GM12892 (cell line): ENCODE results near the gene GNGT2.

Experiments
- POLR2A ChIP-seq: IDR thresholded peaks from 2 replicates; pipeline ENCODE4 v1.6.1; 2011; ENCODE audit warnings: low read depth, low read length, control low read depth
- POLR2AphosphoS5 ChIP-seq: IDR thresholded peaks from 2 replicates; pipeline ENCODE4 v1.6.1; 2011; ENCODE audit warnings: low read depth, low read length, control low read depth
- TAF1 ChIP-seq: IDR thresholded peaks from 2 replicates; pipeline ENCODE4 v1.6.1; 2011; ENCODE audit warnings: low read depth, mild to moderate bottlenecking, control low read depth, low read length, borderline replicate concordance

GRCh38 chr17:49214676-49215360 lies 4.4 kb upstream of the GNGT2 start:
- TF ChIP-seq POLR2AphosphoS5 (no peak), POLR2A (no peak), TAF1 (no peak)
